Brain pericyte (primary cell): ENCODE measurements around the gene SPIRE2.
"Not testable (repeated sequence)": the region's sequence is repeated elsewhere in the genome, so short reads cannot be mapped to it uniquely, and the experiment has no call there.

Source experiments
- DNase-seq: peaks from one replicate; pipeline ENCODE4 v3.0.0-alpha.2; 2012; ENCODE audit warnings: low read depth, low spot score

SPIRE2 gene

GRCh38 chr16:89828199-89828869 is at the start of gene SPIRE2:
TSS of gene SPIRE2 (plus strand) at chr16:89828475. CDS start at chr16:89828551, 76 bp downstream.
- DNase-seq, result no peak

DNA sequence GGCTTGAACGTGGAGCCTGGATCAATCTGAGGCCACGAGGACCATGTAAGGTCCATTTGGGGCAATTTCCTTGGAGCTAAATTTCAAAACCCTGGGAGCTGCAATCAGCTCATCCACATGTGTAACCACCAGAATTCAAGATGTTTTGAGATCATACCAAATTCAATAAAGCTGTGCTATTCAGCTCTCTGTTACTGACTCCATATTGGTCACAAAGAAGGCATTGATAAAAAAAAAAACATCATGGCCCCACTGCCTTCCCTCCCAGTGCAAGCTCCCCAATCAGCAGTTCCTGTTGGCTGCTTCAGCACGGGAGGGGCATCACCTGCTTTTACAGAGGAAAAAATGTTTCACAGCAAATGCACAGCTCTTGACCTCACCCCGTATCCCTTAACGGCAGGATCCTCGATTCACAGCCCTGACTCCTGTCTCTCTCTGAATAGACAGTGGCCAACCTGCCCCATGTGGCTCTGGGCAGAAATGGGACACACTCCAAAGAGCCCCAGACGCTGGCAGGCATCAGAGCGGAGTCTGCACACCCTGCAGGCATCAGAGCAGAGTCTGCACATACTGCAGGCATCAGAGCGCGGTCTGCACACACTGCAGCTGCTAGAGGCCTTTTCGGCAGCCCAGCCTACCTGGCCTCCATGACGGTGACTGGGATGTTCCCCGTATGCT is 48.9 kb upstream of the SPIRE2 start:
- no peak for DNase-seq

GRCh38 chr16:89779909-89780305 is 48.4 kb upstream of the SPIRE2 start:
- DNase-seq, result no peak

- no peak for DNase-seq
These were observed 45.8 kb upstream of the SPIRE2 start for GRCh38 chr16:89782489-89782888.

DNA sequence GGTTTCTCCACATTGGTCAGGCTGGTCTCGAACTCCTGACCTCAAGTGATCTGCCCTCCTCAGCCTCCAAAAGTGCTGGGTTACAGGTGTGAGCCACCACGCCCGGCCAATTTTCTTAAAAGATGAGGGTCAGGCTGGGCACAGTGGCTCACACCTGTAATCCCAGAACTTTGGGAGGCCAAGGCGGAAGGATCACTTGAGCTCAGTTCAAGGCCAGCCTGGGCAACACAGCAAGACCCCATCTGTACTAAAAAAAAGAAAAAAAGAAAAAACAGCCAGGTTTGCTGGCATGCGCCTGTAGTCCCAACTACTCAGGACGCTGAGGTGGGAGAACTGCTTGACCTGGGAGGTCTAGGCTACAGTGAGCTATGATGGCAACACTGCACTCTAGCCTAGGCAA is 44.3 kb upstream of the SPIRE2 start:
- DNase-seq, result not testable (repeated sequence)

GRCh38 chr16:89784406-89784805 is 43.9 kb upstream of the SPIRE2 start:
- DNase-seq, result no peak

DNA sequence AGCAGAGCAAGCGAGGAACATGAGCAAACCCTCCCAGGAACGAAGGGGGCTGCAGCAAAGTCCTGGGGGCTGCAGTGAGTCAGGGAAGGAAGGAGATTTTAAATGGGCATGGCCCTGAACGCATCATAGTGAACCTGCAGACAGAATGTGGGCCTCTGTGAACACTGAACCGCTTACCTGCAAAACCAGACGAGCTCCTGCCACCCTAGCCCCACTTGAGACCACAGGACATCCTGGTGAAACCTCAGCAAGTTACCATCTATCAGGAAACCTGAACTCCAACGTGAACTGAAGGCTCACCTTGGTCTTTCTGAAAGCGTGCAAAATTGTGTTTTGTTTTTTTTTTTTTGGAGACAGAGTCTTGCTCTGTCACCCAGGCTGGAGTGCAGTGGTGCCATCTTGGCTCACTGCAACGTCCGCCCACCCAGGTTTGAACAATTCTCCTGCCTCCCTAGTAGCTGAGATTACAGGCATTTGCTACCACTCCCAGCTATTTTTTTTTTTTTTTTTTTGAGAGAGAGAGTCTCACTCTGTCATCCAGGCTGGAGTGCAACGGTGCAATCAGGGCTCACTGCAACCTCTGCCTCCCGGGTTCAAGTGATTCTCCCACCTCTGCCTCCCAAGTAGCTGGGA is 42.6 kb upstream of the SPIRE2 start:
- DNase-seq, result no peak

- DNase-seq, result no peak
These were observed 41.6 kb upstream of the SPIRE2 start for GRCh38 chr16:89786474-89787364.

DNA sequence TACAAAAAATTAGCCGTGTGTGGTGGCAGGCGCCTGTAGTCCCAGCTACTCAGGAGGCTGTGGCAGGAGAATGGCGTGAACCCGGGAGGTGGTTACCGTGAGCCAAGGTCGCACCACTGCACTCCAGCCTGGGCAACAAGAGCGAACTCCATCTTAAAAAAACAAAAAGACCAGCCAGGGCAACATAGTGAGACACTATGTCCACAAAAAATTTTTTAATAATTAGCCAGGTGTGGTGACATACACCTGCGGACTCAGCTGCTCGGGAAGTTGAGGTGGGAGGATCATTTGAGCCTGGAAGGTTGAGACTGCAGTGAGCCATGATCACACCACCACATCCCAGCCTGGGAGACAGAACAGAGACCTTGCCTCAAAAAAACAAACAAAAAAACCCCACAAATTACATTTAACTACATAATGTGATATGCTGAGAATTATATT is 40.9 kb upstream of the SPIRE2 start:
- DNase-seq, result no peak

DNA sequence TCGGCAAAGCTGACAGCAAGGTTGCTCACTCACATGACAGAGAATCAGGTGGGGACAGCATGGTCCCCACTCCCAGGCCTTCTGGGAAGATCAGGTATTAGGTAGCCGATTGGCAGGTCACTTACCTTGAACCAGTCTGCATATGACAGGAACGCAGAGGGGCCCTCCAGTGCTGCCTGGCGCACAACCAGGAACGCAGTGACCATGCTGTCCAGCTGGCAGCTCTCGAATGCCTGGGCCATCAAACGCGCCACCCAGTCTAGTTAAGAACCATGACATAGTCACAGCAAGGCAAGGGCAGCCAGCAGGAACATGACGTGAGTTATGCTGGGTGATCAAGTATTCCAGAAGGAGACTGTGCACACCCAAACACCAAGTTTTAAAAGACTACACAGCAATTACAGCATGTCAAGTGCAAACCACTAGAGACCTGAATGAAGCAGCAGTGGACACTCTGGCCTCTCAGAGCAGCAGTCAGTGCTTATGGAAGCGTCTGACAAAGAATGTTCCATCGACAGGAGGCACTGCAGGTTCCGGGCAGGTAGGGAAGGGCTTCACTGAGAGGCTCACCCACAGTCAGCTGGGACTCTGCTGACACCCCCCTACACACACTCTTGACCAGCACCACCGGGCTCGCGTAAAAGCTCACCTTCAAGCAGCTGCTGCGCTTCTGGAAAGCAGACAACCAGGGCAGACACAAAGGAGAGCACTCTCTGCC is 36.8 kb upstream of the SPIRE2 start:
- DNase-seq, result no peak

DNA sequence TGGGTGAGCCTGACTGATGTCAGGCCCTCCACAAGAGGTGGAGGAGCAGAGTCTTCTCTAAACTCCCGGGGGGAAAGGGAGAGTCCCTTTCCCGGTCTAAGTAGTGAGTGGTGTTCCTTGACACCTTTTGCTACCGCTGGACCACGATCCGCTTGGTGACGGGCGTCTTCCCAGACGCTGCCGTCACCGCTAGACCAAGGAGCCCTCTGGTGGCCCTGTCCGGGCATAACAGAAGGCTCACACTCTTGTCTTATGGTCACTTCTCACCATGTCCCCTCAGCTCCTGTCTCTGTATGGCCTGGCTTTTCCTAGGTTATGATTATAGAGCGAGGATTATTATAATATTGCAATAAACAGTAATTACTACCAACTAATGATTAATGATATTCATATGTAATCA is 35.2 kb upstream of the SPIRE2 start:
- DNase-seq, result not testable (repeated sequence)

GRCh38 chr16:89793955-89794354 is 34.3 kb upstream of the SPIRE2 start:
- no peak for DNase-seq

- no peak for DNase-seq
These were observed 32.6 kb upstream of the SPIRE2 start for GRCh38 chr16:89795676-89796075.

DNA sequence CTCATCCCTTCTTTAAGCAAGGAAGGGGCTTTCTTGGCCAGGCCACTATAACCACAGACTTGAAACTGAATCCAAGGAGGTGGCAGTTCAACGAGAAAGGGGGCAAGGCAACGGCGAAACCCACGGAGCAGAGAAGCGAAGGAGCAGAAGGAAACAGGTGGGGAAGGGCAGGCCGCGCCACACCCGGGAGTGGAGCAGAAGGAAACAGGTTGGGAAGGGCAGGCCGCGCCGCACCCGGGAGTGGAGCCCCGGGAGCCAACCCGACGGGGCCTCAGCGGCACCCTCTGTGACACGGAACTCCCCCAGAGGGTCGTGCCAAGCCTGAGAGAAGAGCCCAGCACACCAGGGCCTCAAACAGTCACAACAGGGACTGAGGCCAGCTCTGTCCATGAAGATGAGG is 32.2 kb upstream of the SPIRE2 start:
- no peak for DNase-seq

GRCh38 chr16:89798126-89798525 is 30.1 kb upstream of the SPIRE2 start:
- DNase-seq, result no peak

DNA sequence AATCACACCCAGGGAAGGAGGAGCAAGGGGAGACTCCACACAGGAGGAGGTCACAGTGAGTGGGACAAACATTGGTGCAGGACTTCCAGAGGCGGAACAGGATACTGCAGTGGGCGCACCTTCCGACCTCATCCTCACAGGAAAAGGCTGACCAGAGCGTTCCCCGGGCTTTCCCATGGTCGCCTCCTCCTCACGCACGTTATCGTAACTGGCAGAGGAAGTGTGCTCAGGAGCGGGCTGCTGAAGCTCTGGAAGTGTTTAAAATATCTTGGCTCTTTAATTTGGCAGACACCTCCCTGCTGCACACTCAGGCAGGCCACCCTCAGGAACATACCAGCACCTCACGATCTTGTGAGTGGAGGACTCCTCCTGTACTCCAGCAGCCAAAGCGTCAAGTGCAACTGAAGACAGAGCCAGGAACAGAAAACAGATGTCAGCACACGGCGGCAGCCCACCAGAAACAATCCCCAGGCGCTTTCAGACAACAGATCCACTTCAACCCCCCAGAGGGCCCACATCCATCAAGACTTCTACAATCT is 29.4 kb upstream of the SPIRE2 start:
- no peak for DNase-seq

DNA sequence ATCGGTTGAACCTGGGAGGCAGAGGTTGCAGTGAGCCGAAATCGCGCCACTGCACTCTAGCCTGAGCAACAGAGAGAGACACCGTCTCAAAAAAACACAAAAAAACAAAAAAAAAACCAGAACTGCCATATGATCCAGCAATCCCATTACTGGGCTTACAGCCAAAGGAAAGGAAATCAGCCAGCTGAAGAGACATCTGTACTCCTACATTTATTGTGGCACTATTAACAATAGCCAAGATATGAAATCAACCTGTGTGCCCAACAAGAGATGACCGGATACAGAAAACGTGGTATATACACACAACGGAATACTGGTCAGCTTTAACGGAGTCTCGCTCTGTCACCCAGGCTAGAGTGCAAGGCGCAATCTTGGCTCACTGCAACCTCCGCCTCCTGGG is 26.5 kb upstream of the SPIRE2 start:
- no peak for DNase-seq

DNA sequence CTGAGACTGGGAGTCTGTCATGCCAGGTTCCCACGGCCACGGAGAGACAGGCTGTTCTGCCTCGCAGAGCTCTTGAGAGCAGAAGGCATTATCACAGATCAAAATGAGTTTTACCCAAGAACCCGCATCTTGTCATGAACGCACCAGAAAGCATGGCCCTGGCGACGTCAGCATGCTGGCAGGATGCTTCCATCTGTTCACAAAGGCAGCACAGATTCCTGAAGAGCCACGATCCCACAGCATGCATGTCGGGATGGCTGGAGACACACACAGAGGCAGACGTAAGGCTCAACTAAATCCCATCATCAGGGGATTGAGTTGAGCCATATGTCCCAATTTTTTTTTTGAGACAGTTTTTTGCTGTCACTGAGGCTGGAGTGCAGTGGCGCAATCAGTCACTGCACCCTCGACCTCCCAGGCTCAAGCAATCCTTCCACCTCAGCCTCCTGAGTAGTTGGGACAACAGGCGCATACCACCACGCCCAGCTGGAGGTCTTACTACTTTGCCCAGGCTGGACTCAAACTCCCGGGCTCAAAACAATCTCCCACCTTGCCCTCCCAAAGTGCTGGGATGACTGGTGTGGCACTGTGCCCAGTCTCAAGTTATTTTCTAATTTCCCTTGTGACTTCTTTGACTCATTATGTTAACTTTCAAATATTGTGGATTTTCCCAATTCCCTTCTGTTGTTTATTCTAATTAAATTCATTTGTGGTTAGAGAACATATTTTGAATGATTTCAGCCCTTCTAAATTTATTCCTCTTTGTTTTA is 23.0 kb upstream of the SPIRE2 start:
- no peak for DNase-seq

DNA sequence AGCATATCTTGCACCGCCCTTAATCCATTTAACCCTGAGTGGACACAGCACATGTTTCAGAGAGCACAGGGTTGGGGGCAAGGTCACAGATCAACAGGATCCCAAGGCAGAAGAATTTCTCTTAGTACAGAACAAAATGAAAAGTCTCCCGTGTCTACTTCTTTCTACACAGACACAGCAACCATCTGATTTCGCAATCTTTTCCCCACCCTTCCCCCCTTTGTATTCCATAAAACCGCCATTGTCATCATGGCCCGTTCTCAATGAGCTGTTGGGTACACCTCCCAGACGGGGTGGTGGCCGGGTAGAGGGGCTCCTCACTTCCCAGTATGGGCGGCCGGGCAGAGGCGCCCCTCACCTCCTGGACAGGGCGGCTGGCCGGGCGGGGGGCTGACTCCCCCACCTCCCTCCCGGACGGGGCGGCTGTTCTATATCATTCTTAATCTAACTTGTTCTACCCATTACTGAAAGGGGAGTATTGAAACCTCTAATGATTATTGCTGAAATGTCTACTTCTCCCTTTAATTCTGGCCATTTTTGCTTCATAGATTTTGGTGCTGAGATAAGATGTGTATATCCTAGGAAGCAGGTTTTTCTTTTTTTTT is 21.6 kb upstream of the SPIRE2 start:
- not testable (repeated sequence) for DNase-seq

DNA sequence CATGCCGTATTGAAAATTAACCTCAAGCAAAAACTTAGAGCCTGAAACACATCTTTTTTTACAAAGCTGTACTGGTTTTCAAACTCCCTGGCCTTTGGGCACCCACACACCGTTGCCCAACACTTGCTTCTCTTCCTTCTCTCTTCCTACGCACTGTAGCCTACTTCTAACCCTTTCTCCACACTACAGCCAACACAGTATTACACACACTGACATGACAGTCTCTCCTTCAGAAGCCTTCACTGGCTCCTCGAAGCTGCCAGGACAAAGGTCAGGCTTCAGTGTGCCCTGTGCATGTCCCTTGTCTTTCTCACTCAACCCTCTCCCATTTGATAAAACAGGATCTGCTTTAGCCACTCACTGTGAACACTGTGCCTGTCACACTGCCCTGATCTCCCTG is 19.8 kb upstream of the SPIRE2 start:
- DNase-seq, result no peak
